A673 (cell line): Measurements from ENCODE around the gene EFNA5. TPM values are rescaled to one million over a fixed set of nuclear protein-coding genes. Genes with fewer than 3 reads are reported as not detected.

Experiments
- BruUV-seq: library from RNA; stranded (reverse); fragments of 400-500 nt; replicated peaks from 2 replicates; lab custom pipeline; 2021; lab: Mats Ljungman, UMichigan
- CTCF ChIA-PET: fragments of 300-600 bp; sonication (Branson Sonifier 250); formaldehyde crosslinking; loops from one replicate; lab custom pipeline; 2022; ENCODE audit warnings: antibody characterized with exemption; lab: Charles Lee
- POLR2A ChIA-PET: fragments of 300-600 bp; sonication (Branson Sonifier 250); formaldehyde crosslinking; loops from one replicate; lab custom pipeline; 2022; ENCODE audit warnings: antibody characterized with exemption; ENCODE audit not compliant: low non-redundant PET; lab: Charles Lee
- DNase-seq: peaks from one replicate; pipeline ENCODE4 v3.0.0-alpha.2; 2015; ENCODE audit warnings: low spot score
- H3K27ac ChIP-seq: fragments of 200-600 bp; sonication (generic); 2 replicates; pipeline ENCODE4 v1.5.1; 2016; ENCODE audit warnings: mixed run types, low read depth, mild to moderate bottlenecking, mixed read lengths, antibody characterized with exemption, low read length; ENCODE audit not compliant: poor library complexity, severe bottlenecking
- H3K27me3 ChIP-seq: fragments of 200-600 bp; sonication (generic); replicated peaks from 2 replicates; pipeline ENCODE4 v1.6.1; 2017; ENCODE audit warnings: mixed run types, low read depth, mild to moderate bottlenecking, mixed read lengths, antibody characterized with exemption, low read length; ENCODE audit not compliant: insufficient read depth, poor library complexity
- H3K36me3 ChIP-seq: fragments of 200-600 bp; sonication (generic); 2 replicates; pipeline ENCODE4 v1.6.1; 2016; ENCODE audit warnings: mixed run types, mild to moderate bottlenecking, mixed read lengths, antibody characterized with exemption, low read length; ENCODE audit not compliant: insufficient read depth, poor library complexity, severe bottlenecking
- H3K4me1 ChIP-seq: fragments of 200-600 bp; sonication (generic); 2 replicates; pipeline ENCODE4 v1.6.1; 2017; ENCODE audit warnings: mixed run types, mild to moderate bottlenecking, mixed read lengths, antibody characterized with exemption, low read length; ENCODE audit not compliant: insufficient read depth, poor library complexity, severe bottlenecking
- H3K4me3 ChIP-seq: fragments of 200-600 bp; sonication (generic); 2 replicates; pipeline ENCODE4 v1.5.1; 2016; ENCODE audit warnings: low read depth, mixed run types, mild to moderate bottlenecking, mixed read lengths, low read length; ENCODE audit not compliant: poor library complexity, severe bottlenecking
- H3K9me3 ChIP-seq: fragments of 200-600 bp; sonication (generic); 2 replicates; pipeline ENCODE4 v1.6.1; 2016; ENCODE audit warnings: mixed run types, low read depth, mild to moderate bottlenecking, mixed read lengths, antibody characterized with exemption, low read length; ENCODE audit not compliant: poor library complexity, severe bottlenecking
- CTCF ChIP-seq: fragments of 300-800, 200-600 bp; sonication (generic); conservative IDR thresholded peaks from 2 replicates; pipeline ENCODE4 v1.5.1; 2017; ENCODE audit warnings: low read depth, mild to moderate bottlenecking, antibody characterized with exemption, low read length, moderate library complexity, mixed read lengths
- EZH2 ChIP-seq: fragments of 200-600 bp; sonication (generic); IDR thresholded peaks from 2 replicates; pipeline ENCODE4 v1.6.1; 2017; ENCODE audit warnings: borderline replicate concordance, low read depth, mild to moderate bottlenecking, mixed read lengths, antibody characterized with exemption, low read length; ENCODE audit not compliant: poor library complexity, severe bottlenecking
- intact Hi-C: fragments of 100-400 bp; cut with micrococcal nuclease; formaldehyde crosslinking; loops from one replicate; pipeline ENCODE4 v1.10.0; 2022; ENCODE audit not compliant: unreplicated experiment
- total RNA-seq: library from RNA; stranded (reverse); gene quantifications from 2 replicates; pipeline ENCODE4 v1.2.3, GENCODE V29; 2021

The EFNA5 gene
- total RNA-seq, 1 experiment from 2014 or later: 16.7 TPM

GRCh38 chr5:107526270-107526937 lies 144.3 kb downstream of the EFNA5 start:
- ChIA-PET CTCF (no interaction called here), POLR2A (no interaction called here)
- Histone ChIP-seq H3K9me3 (no peaks in the 10 kb centered on the region), H3K36me3 (no peaks in the 10 kb centered on the region), H3K27me3 (no peaks in the 10 kb centered on the region), H3K4me1 (no peaks in the 10 kb centered on the region), H3K27ac (no peak overlapping the region), H3K4me3 (no peak overlapping the region)
- TF ChIP-seq EZH2: no peak
- TF ChIP-seq CTCF: no peak
- no peak for DNase-seq
- BruUV-seq: no TSS peak
- intact Hi-C loops: no loop called here

GRCh38 chr5:107524111-107524510 lies 146.6 kb downstream of the EFNA5 start:
- DNase-seq: no peak
- POLR2A ChIA-PET: no interaction called here
- Histone ChIP-seq H3K36me3 (no peaks in the 10 kb centered on the region), H3K27me3 (no peaks in the 10 kb centered on the region), H3K27ac (no peak overlapping the region), H3K4me3 (no peak overlapping the region), H3K9me3 (no peaks in the 10 kb centered on the region), H3K4me1 (no peaks in the 10 kb centered on the region)
- intact Hi-C loops: no loop called here
- TF ChIP-seq CTCF: no peak
- no peak for TF ChIP-seq EZH2
- BruUV-seq: no TSS peak
- CTCF ChIA-PET: no interaction called here

- no peak for TF ChIP-seq EZH2
- TF ChIP-seq CTCF: no peak
- no peak for DNase-seq
- ChIA-PET POLR2A (no interaction called here), CTCF (no interaction called here)
- intact Hi-C loops: no loop called here
- Histone ChIP-seq H3K27me3 (no peaks in the 10 kb centered on the region), H3K4me3 (no peak overlapping the region), H3K4me1 (no peaks in the 10 kb centered on the region), H3K9me3 (no peaks in the 10 kb centered on the region), H3K27ac (no peak overlapping the region), H3K36me3 (no peaks in the 10 kb centered on the region)
- no TSS peak for BruUV-seq
Measured at GRCh38 chr5:107523029-107523680, 147.6 kb downstream of the EFNA5 start.
